ENCODE data around the gene ZNF579. TPM values are rescaled to one million over a fixed set of nuclear protein-coding genes. Genes with fewer than 3 reads are reported as not detected.
"Not testable (repeated sequence)": the region's sequence is repeated elsewhere in the genome, so short reads cannot be mapped to it uniquely, and the experiment has no call there.

The ZNF579 gene
- total RNA-seq, 4 donors from 2014 or later = 4.2 to 5.1 (median 4.6) TPM

- no peak for DNase-seq (ENCODE audit: low spot score in 2 of 2)
- intact Hi-C loops (cut with DNase I; ENCODE audit: low total_unique reads) = no loop called here
- H3K4me3 ChIP-seq (ENCODE audit: low read depth, poor library complexity, severe bottlenecking) = no peak overlapping the region
- no peak for TF ChIP-seq POLR2A (IDR thresholded peaks at IDR 0.05)
- WGBS, 2 donors = 76 to 80% methylated on average over 12 of the region's 12 CpGs
Observed at GRCh38 chr19:55535173-55535964, 45.3 kb downstream of the ZNF579 start.

- DNase-seq (ENCODE audit: low spot score in 2 of 2); intact Hi-C loops (cut with DNase I; ENCODE audit: low total_unique reads); H3K4me3 ChIP-seq (ENCODE audit: low read depth, poor library complexity, severe bottlenecking): not testable (repeated sequence)
- WGBS, 2 donors = 94% methylated on average over 7 of the region's 7 CpGs
Observed at GRCh38 chr19:55534280-55534679, 46.4 kb downstream of the ZNF579 start.

- intact Hi-C loops (cut with DNase I; ENCODE audit: low total_unique reads) = no loop called here
- H3K4me3 ChIP-seq (ENCODE audit: low read depth, poor library complexity, severe bottlenecking) = no peak overlapping the region
- WGBS, 2 donors = 74 to 83% methylated on average over 22 to 25 of the region's 26 CpGs
- DNase-seq (ENCODE audit: low spot score in 2 of 2) = no peak
- TF ChIP-seq, protein P1, sequence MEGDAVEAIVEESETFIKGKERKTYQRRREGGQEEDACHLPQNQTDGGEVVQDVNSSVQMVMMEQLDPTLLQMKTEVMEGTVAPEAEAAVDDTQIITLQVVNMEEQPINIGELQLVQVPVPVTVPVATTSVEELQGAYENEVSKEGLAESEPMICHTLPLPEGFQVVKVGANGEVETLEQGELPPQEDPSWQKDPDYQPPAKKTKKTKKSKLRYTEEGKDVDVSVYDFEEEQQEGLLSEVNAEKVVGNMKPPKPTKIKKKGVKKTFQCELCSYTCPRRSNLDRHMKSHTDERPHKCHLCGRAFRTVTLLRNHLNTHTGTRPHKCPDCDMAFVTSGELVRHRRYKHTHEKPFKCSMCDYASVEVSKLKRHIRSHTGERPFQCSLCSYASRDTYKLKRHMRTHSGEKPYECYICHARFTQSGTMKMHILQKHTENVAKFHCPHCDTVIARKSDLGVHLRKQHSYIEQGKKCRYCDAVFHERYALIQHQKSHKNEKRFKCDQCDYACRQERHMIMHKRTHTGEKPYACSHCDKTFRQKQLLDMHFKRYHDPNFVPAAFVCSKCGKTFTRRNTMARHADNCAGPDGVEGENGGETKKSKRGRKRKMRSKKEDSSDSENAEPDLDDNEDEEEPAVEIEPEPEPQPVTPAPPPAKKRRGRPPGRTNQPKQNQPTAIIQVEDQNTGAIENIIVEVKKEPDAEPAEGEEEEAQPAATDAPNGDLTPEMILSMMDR (IDR thresholded peaks at IDR 0.05) = no peak
- no peak for TF ChIP-seq POLR2A (IDR thresholded peaks at IDR 0.05)
Observed at GRCh38 chr19:55530996-55531395, 49.7 kb downstream of the ZNF579 start.

GRCh38 chr19:55529636-55530234 lies 50.9 kb downstream of the ZNF579 start:
- TF ChIP-seq, protein P1 (IDR thresholded peaks at IDR 0.05) = no peak
- no peak for TF ChIP-seq POLR2A (IDR thresholded peaks at IDR 0.05)
- DNase-seq (ENCODE audit: low spot score in 2 of 2) = no peak
- WGBS, 2 donors = 83 to 92% methylated on average over 28 to 50 of the region's 56 CpGs
- intact Hi-C loops (cut with DNase I; ENCODE audit: low total_unique reads) = no loop called here
- H3K4me3 ChIP-seq (ENCODE audit: low read depth, poor library complexity, severe bottlenecking) = no peak overlapping the region

- intact Hi-C loops (cut with DNase I; ENCODE audit: low total_unique reads) = no loop called here
- H3K4me3 ChIP-seq (ENCODE audit: low read depth, poor library complexity, severe bottlenecking) = no peak overlapping the region
- 21 to 31% methylated on average over 15 of the region's 15 CpGs for WGBS, 2 donors
- TF ChIP-seq, protein P1 (IDR thresholded peaks at IDR 0.05) = no peak
- no peak for TF ChIP-seq POLR2A (IDR thresholded peaks at IDR 0.05)
- no peak for DNase-seq (ENCODE audit: low spot score in 2 of 2)
Observed at GRCh38 chr19:55528030-55528803, 52.4 kb downstream of the ZNF579 start.

DNA sequence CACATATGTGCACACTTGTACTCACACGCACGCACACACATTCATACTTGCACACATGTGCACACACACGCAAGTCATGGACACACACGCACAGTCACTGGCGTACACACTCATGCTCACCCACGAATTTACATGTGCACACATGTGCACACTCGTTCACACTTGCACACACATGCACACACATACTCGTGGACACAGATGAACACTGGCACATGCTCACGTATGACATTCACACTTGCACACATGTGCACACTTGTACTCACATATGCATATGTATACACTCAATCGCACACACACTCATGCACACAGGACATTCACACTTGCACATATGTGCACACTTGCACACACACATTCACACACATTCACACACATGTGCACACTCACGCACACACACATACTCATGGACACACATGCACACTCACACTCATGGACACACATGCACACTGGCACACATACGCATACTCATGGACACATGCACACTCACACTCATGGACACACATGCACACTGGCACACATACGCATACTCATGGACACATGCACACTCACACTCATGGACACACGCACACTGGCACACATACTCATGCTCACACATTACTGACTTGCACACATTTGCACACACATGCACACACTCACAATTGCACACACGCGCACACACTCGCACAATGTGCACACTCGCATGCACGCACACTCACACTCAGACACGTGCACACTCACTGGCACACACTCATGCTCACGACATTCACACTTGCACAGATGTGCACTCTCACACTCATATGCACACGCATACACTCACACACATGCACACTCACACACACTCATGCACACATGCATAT lies 53.2 kb downstream of the ZNF579 start:
- no peak overlapping the region for H3K4me3 ChIP-seq (ENCODE audit: low read depth, poor library complexity, severe bottlenecking)
- DNase-seq (ENCODE audit: low spot score in 2 of 2) = no peak
- TF ChIP-seq POLR2A (IDR thresholded peaks at IDR 0.05) = no peak
- TF ChIP-seq, protein P1 (IDR thresholded peaks at IDR 0.05) = no peak
- intact Hi-C loops (cut with DNase I; ENCODE audit: low total_unique reads) = no loop called here
- WGBS, 2 donors = 79 to 80% methylated on average over 22 of the region's 22 CpGs
